HG03575 (cell line): ENCODE data around the gene ZNF22.

ENCODE experiments used
- ATAC-seq: cut with Tn5 transposase; IDR thresholded peaks from one replicate; pipeline ENCODE4 v1.9.1; 2021; ENCODE audit not compliant: unreplicated experiment, insufficient number of reproducible peaks, low FRiP score; ENCODE audit errors: extremely low read depth

Gene ZNF22

GRCh38 chr10:44975431-44976331 is 25.0 kb upstream of the ZNF22 start:
- ATAC-seq: no peak

- no peak for ATAC-seq
Measured at GRCh38 chr10:44976352-44977198, 24.1 kb upstream of the ZNF22 start.

- ATAC-seq: no peak
Measured at GRCh38 chr10:44977287-44978212, 23.2 kb upstream of the ZNF22 start.

GRCh38 chr10:44978213-44978569 is 22.5 kb upstream of the ZNF22 start:
- no peak for ATAC-seq

- no peak for ATAC-seq
Measured at GRCh38 chr10:44978570-44979280, 22.0 kb upstream of the ZNF22 start, which contains the start of gene DEPP1. TSS of gene DEPP1 (minus strand) at chr10:44978809. CDS start at chr10:44978030, 779 bp downstream.

GRCh38 chr10:44979281-44980191 is 21.2 kb upstream of the ZNF22 start:
- ATAC-seq: no peak

- no peak for ATAC-seq
Measured at GRCh38 chr10:44980309-44981171, 20.2 kb upstream of the ZNF22 start.

- peak; percentile 53 for ATAC-seq
Measured at GRCh38 chr10:44981172-44982113, 19.3 kb upstream of the ZNF22 start.

GRCh38 chr10:44982114-44982460 is 18.6 kb upstream of the ZNF22 start:
- no peak for ATAC-seq

GRCh38 chr10:44982496-44982895 is 18.2 kb upstream of the ZNF22 start:
- no peak for ATAC-seq

- ATAC-seq: no peak
Measured at GRCh38 chr10:44983066-44983894, 17.4 kb upstream of the ZNF22 start.

GRCh38 chr10:44983895-44984278 is 16.8 kb upstream of the ZNF22 start:
- ATAC-seq: no peak

- ATAC-seq: no peak
Measured at GRCh38 chr10:44984671-44985101, 16.0 kb upstream of the ZNF22 start.

GRCh38 chr10:44985175-44985681 is 15.5 kb upstream of the ZNF22 start:
- no peak for ATAC-seq

GRCh38 chr10:44986179-44986578 is 14.5 kb upstream of the ZNF22 start:
- no peak for ATAC-seq
